Skeletal muscle tissue (tissue), 4 donors: ENCODE measurements around the gene PNPLA4. TPM values are rescaled to one million over a fixed set of nuclear protein-coding genes. Genes with fewer than 3 reads are reported as not detected.

Source experiments
- H3K27ac ChIP-seq: one replicate; pipeline ENCODE4 v1.7.0; 2013; ENCODE audit warnings: mild to moderate bottlenecking, low read depth, low read length, inconsistent platforms
- H3K27me3 ChIP-seq, 3 donors: one replicate each; pipeline ENCODE4 v1.7.0; 2013; ENCODE audit warnings: low read length in 3 of 3; ENCODE audit not compliant: control insufficient read depth in 3 of 3, insufficient read depth in 3 of 3
- H3K36me3 ChIP-seq, 3 donors: one replicate each; pipeline ENCODE4 v1.7.0; 2013; ENCODE audit warnings: low read length in 3 of 3; ENCODE audit not compliant: control insufficient read depth in 3 of 3, insufficient read depth in 3 of 3
- H3K4me1 ChIP-seq, 3 donors: one replicate each; pipeline ENCODE4 v1.7.0; 2013; ENCODE audit warnings: low read length in 3 of 3, mild to moderate bottlenecking in 3 of 3; ENCODE audit not compliant: control insufficient read depth in 3 of 3, insufficient read depth in 3 of 3
- H3K4me3 ChIP-seq, 3 donors: one replicate each; pipeline ENCODE4 v1.7.0; 2013; ENCODE audit warnings: low read length in 3 of 3
- H3K9ac ChIP-seq, 3 donors: one replicate each; pipeline ENCODE4 v1.7.0; 2013; ENCODE audit warnings: low read length in 3 of 3, mild to moderate bottlenecking in 3 of 3, moderate library complexity in 2 of 3, low read depth in 1 of 3
- H3K9me3 ChIP-seq, 3 donors: one replicate each; pipeline ENCODE4 v1.7.0; 2013; ENCODE audit warnings: low read length in 3 of 3; ENCODE audit not compliant: control insufficient read depth in 3 of 3
- total RNA-seq: library from RNA; depleted of rRNA; stranded (reverse); fragments of >200 nt; gene quantifications from one replicate; pipeline ENCODE4 v1.2.3, GENCODE V29; 2014
- donor health status: Osteomylitis.

PNPLA4 gene
- total RNA-seq, 1 donor from 2014 or later = 13.6 TPM

- Histone ChIP-seq H3K9me3 (no peaks in the 10 kb centered on the region), H3K27ac (no peak overlapping the region), H3K4me3 (no peak overlapping the region)
Measured at GRCh38 chrX:7941390-7942042, 14.3 kb upstream of the PNPLA4 start.

GRCh38 chrX:7934026-7934425 is 6.8 kb upstream of the PNPLA4 start:
- no peaks in the 10 kb centered on the region for H3K36me3 ChIP-seq
- no peak overlapping the region for H3K27ac ChIP-seq
- H3K27me3 ChIP-seq = no peaks in the 10 kb centered on the region
- H3K9me3 ChIP-seq = no peaks in the 10 kb centered on the region
- no peaks in the 10 kb centered on the region for H3K4me1 ChIP-seq
- no peak overlapping the region for H3K4me3 ChIP-seq
- no peak overlapping the region for H3K9ac ChIP-seq

More at GRCh38 chrX:7941390-7942042, 14.3 kb upstream of the PNPLA4 start:
- Histone ChIP-seq H3K36me3 (no peaks in the 10 kb centered on the region), H3K9ac (no peak overlapping the region), H3K4me1 (peaks cover 3 to 4% (median 3%) of the 10 kb centered on the region in 3 donors), H3K27me3 (no peaks in the 10 kb centered on the region)

GRCh38 chrX:7926914-7927258 is 327 bp downstream of the PNPLA4 start:
- Histone ChIP-seq H3K27ac (peak overlapping the region; percentile 73), H3K9ac (peak overlapping the region; percentile 70 to 85 (median 81)), H3K27me3 (no peaks in the 10 kb centered on the region), H3K9me3 (no peaks in the 10 kb centered on the region), H3K4me3 (peak overlapping the region; percentile 77 to 88 (median 85)), H3K36me3 (peaks cover 0 to 3% (median 0%) of the 10 kb centered on the region in 3 donors), H3K4me1 (peaks cover 6 to 15% (median 9%) of the 10 kb centered on the region in 3 donors)

- Histone ChIP-seq H3K9me3 (no peaks in the 10 kb centered on the region), H3K4me3 (peak overlapping the region; percentile 77 to 88 (median 85)), H3K4me1 (peaks cover 6 to 15% (median 9%) of the 10 kb centered on the region in 3 donors), H3K36me3 (peaks cover 0 to 7% (median 0%) of the 10 kb centered on the region in 3 donors), H3K27me3 (no peaks in the 10 kb centered on the region), H3K27ac (peak overlapping the region; percentile 73), H3K9ac (peak overlapping the region in 2 of 3 donors; percentile 70 to 85)
Measured at GRCh38 chrX:7926501-7926900, 712 bp downstream of the PNPLA4 start.

- Histone ChIP-seq H3K9me3 (no peaks in the 10 kb centered on the region), H3K27ac (peak overlapping the region; percentile 2), H3K36me3 (peaks cover 0 to 11% (median 0%) of the 10 kb centered on the region in 3 donors), H3K4me1 (peaks cover 6 to 15% (median 9%) of the 10 kb centered on the region in 3 donors), H3K9ac (peak overlapping the region in 2 of 3 donors; percentile 70 to 85), H3K4me3 (peak overlapping the region in 1 of 3 donors; percentile 15), H3K27me3 (no peaks in the 10 kb centered on the region)
Measured at GRCh38 chrX:7925867-7926472, 1.2 kb downstream of the PNPLA4 start.

- peaks cover 5 to 9% (median 6%) of the 10 kb centered on the region in 3 donors for H3K4me1 ChIP-seq
- peaks cover 2 to 26% (median 3%) of the 10 kb centered on the region in 3 donors for H3K36me3 ChIP-seq
- no peak overlapping the region for H3K4me3 ChIP-seq
- H3K9me3 ChIP-seq = no peaks in the 10 kb centered on the region
- no peak overlapping the region for H3K9ac ChIP-seq
- H3K27ac ChIP-seq = no peak overlapping the region
- H3K27me3 ChIP-seq = no peaks in the 10 kb centered on the region
Measured at GRCh38 chrX:7921750-7922149, 5.5 kb downstream of the PNPLA4 start.

- Histone ChIP-seq H3K27me3 (no peaks in the 10 kb centered on the region), H3K4me3 (no peak overlapping the region), H3K4me1 (no peaks in the 10 kb centered on the region), H3K36me3 (peaks cover 6 to 10% (median 9%) of the 10 kb centered on the region in 3 donors), H3K9ac (no peak overlapping the region), H3K27ac (no peak overlapping the region), H3K9me3 (no peaks in the 10 kb centered on the region)
Measured at GRCh38 chrX:7908821-7909220, 18.4 kb downstream of the PNPLA4 start.

- H3K9ac ChIP-seq = no peak overlapping the region
- H3K9me3 ChIP-seq = no peaks in the 10 kb centered on the region
- H3K4me3 ChIP-seq = no peak overlapping the region
- no peak overlapping the region for H3K27ac ChIP-seq
- H3K36me3 ChIP-seq = peaks cover 5 to 13% (median 7%) of the 10 kb centered on the region in 3 donors
- H3K27me3 ChIP-seq = no peaks in the 10 kb centered on the region
- H3K4me1 ChIP-seq = no peaks in the 10 kb centered on the region
Measured at GRCh38 chrX:7904562-7904961, 22.7 kb downstream of the PNPLA4 start.

GRCh38 chrX:7891928-7892327 is 35.3 kb downstream of the PNPLA4 start:
- H3K27me3 ChIP-seq = no peaks in the 10 kb centered on the region

GRCh38 chrX:7889680-7890079 is 37.5 kb downstream of the PNPLA4 start:
- H3K27me3 ChIP-seq = no peaks in the 10 kb centered on the region
- H3K36me3 ChIP-seq = no peaks in the 10 kb centered on the region
- no peak overlapping the region for H3K4me3 ChIP-seq
- no peak overlapping the region for H3K27ac ChIP-seq
- no peaks in the 10 kb centered on the region for H3K4me1 ChIP-seq
- H3K9me3 ChIP-seq = no peaks in the 10 kb centered on the region
- H3K9ac ChIP-seq = no peak overlapping the region

More at GRCh38 chrX:7891928-7892327, 35.3 kb downstream of the PNPLA4 start:
- Histone ChIP-seq H3K36me3 (no peaks in the 10 kb centered on the region), H3K4me3 (no peak overlapping the region), H3K9ac (no peak overlapping the region), H3K27ac (no peak overlapping the region), H3K9me3 (no peaks in the 10 kb centered on the region), H3K4me1 (no peaks in the 10 kb centered on the region)
